ENCODE measurements around the gene CELSR1.

- no peak for TF ChIP-seq CTCF (IDR thresholded peaks at IDR 0.05)
- TF ChIP-seq POLR2A (IDR thresholded peaks at IDR 0.05) = no peak
Observed at GRCh38 chr22:46519377-46519776, 18.0 kb downstream of the CELSR1 start.

Data from thyroid gland (tissue), 4 donors.